ENCODE measurements around the gene KCNK18. TPM values are rescaled to one million over a fixed set of nuclear protein-coding genes. Genes with fewer than 3 reads are reported as not detected.

The KCNK18 gene
- total and polyA plus RNA-seq, 10 of the 15 experiments (the other 5 are each of a cell fraction or from before 2014, with no cell fraction given) = not detected

- TF ChIP-seq ZNF592 (IDR thresholded peaks at IDR 0.05) = no peak
Observed at GRCh38 chr10:117256910-117257309, 59.6 kb downstream of the KCNK18 start (continued).

DNA sequence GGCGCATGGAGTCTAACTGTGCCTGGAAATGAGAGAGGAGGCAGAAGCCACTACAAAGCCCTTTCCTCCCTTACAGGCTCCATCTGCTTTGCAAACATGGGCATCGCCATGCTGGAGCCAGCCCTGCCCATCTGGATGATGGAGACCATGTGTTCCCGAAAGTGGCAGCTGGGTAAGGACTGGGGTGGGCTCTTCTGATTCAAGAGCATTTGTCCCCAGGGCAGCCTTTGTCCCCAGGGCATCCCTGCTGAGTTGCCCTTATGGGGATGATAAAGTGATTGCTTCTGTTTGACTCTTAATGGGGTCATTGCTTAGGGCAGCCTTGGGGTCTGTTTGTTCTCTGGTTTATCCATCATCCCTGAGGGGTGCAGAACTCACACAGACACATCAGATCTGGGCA, 60.4 kb downstream of the KCNK18 start:
- FAIRE-seq (no peak), DNase-seq (ENCODE audit: low read depth, low spot score) (no peak), ATAC-seq (no peak)
- Histone ChIP-seq H4K20me1 (ENCODE audit: control insufficient read depth, insufficient read depth) (no peaks in the 10 kb centered on the region), H3K9me3 (replicated peaks; ENCODE audit: control insufficient read depth, insufficient read depth, low read length) (no peaks in the 10 kb centered on the region), H3K36me3 (ENCODE audit: control insufficient read depth in 2 of 2, insufficient read depth in 2 of 2, low read length in 1 of 2) (no peaks in the 10 kb centered on the region), H3K9ac (ENCODE audit: control insufficient read depth, insufficient read depth, low read length) (no peak overlapping the region), H3K27me3 (replicated peaks in 1 of 2; ENCODE audit: control insufficient read depth in 2 of 2, insufficient read depth in 2 of 2, low read length in 1 of 2) (peaks cover 0 to 3% of the 10 kb centered on the region in 2 experiments; a peak in 1 of 4 replicates), H3K4me1 (ENCODE audit: control insufficient read depth, insufficient read depth, low read length) (no peaks in the 10 kb centered on the region), H3K27ac (ENCODE audit: control insufficient read depth, insufficient read depth) (no peak overlapping the region), H2AFZ (ENCODE audit: control insufficient read depth, low read depth, low read length) (no peak overlapping the region), H3K4me2 (ENCODE audit: control insufficient read depth, insufficient read depth) (no peak overlapping the region), H3K4me3 (no peak overlapping the region), H3K79me2 (ENCODE audit: control insufficient read depth, insufficient read depth, low read length) (no peaks in the 10 kb centered on the region)
- ChIA-PET RAD21 (ENCODE audit: unreplicated experiment) (no interaction called here), CTCF (no interaction called here), POLR2A (no interaction called here), SMC1A (ENCODE audit: uncharacterized antibody, unreplicated experiment) (no interaction called here)
- intact Hi-C loops (cut with micrococcal nuclease; ENCODE audit: unreplicated experiment) = no loop called here
- in situ Hi-C loops (cut with MboI) = no loop called here
- BruUV-seq (replicated peaks) = no TSS peak
- WGBS (ENCODE audit: insufficient coverage, insufficient replicate concordance, low lambda C conversion rate, missing lambda C conversion rate) = 62% methylated on average over 3 of the region's 3 CpGs
- TF ChIP-seq IKZF1 (conservative IDR thresholded peaks at IDR 0.05) (no peak), RB1 (IDR thresholded peaks at IDR 0.05; ENCODE audit: borderline replicate concordance) (no peak), ETV6 (conservative IDR thresholded peaks at IDR 0.05 in 1 of 2, IDR thresholded peaks at IDR 0.05 in 1 of 2; ENCODE audit: borderline replicate concordance in 1 of 2, low read depth in 1 of 2) (no peak), ZNF384 (IDR thresholded peaks at IDR 0.05; ENCODE audit: borderline replicate concordance, low read depth, low read length) (no peak), EED (IDR thresholded peaks at IDR 0.05; ENCODE audit: low read depth) (no peak), NFYB (IDR thresholded peaks at IDR 0.05; ENCODE audit: insufficient read depth, low read depth, low read length) (no peak), CHD1 (IDR thresholded peaks at IDR 0.05; ENCODE audit: low read depth, low read length) (no peak)
- TF ChIP-seq, protein P1, sequence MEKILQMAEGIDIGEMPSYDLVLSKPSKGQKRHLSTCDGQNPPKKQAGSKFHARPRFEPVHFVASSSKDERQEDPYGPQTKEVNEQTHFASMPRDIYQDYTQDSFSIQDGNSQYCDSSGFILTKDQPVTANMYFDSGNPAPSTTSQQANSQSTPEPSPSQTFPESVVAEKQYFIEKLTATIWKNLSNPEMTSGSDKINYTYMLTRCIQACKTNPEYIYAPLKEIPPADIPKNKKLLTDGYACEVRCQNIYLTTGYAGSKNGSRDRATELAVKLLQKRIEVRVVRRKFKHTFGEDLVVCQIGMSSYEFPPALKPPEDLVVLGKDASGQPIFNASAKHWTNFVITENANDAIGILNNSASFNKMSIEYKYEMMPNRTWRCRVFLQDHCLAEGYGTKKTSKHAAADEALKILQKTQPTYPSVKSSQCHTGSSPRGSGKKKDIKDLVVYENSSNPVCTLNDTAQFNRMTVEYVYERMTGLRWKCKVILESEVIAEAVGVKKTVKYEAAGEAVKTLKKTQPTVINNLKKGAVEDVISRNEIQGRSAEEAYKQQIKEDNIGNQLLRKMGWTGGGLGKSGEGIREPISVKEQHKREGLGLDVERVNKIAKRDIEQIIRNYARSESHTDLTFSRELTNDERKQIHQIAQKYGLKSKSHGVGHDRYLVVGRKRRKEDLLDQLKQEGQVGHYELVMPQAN (conservative IDR thresholded peaks at IDR 0.05) = no peak
- TF ChIP-seq, protein P2, sequence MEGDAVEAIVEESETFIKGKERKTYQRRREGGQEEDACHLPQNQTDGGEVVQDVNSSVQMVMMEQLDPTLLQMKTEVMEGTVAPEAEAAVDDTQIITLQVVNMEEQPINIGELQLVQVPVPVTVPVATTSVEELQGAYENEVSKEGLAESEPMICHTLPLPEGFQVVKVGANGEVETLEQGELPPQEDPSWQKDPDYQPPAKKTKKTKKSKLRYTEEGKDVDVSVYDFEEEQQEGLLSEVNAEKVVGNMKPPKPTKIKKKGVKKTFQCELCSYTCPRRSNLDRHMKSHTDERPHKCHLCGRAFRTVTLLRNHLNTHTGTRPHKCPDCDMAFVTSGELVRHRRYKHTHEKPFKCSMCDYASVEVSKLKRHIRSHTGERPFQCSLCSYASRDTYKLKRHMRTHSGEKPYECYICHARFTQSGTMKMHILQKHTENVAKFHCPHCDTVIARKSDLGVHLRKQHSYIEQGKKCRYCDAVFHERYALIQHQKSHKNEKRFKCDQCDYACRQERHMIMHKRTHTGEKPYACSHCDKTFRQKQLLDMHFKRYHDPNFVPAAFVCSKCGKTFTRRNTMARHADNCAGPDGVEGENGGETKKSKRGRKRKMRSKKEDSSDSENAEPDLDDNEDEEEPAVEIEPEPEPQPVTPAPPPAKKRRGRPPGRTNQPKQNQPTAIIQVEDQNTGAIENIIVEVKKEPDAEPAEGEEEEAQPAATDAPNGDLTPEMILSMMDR (IDR thresholded peaks at IDR 0.05 in 2 of 3, conservative IDR thresholded peaks at IDR 0.05 in 1 of 3; ENCODE audit: control insufficient read depth in 2 of 3, extremely low read depth in 1 of 3, insufficient read depth in 1 of 3, low read depth in 3 of 3, low read length in 3 of 3) = no peak

Data from GM12878 (cell line).